Body of pancreas (tissue), 4 donors: ENCODE results near the gene GMEB1.

Experiments used
- CTCF ChIP-seq, 7 experiments: fragments of 450-650 bp in 4 of 7; fragments of 200-600 bp in 3 of 7; sonication (generic) in 3 of 7; IDR thresholded peaks; one replicate each; pipeline ENCODE4 v1.5.1; 2016 to 2019; ENCODE audit warnings: antibody characterized with exemption in 7 of 7
- POLR2A ChIP-seq, 3 donors: fragments of 450-650 bp; IDR thresholded peaks; one replicate each; pipeline ENCODE4 v1.6.1; 2016; ENCODE audit warnings: antibody characterized with exemption in 3 of 3, mild to moderate bottlenecking in 2 of 3

GRCh38 chr1:28718166-28718565 lies 49.6 kb downstream of the GMEB1 start:
- TF ChIP-seq POLR2A (IDR thresholded peaks at IDR 0.05) (no peak), CTCF (IDR thresholded peaks at IDR 0.05) (no peak)
